ENCODE results near the gene PGR.
A peak's percentile ranks its signal among the peaks of the same experiment; 100 is the strongest.

The PGR gene

DNA sequence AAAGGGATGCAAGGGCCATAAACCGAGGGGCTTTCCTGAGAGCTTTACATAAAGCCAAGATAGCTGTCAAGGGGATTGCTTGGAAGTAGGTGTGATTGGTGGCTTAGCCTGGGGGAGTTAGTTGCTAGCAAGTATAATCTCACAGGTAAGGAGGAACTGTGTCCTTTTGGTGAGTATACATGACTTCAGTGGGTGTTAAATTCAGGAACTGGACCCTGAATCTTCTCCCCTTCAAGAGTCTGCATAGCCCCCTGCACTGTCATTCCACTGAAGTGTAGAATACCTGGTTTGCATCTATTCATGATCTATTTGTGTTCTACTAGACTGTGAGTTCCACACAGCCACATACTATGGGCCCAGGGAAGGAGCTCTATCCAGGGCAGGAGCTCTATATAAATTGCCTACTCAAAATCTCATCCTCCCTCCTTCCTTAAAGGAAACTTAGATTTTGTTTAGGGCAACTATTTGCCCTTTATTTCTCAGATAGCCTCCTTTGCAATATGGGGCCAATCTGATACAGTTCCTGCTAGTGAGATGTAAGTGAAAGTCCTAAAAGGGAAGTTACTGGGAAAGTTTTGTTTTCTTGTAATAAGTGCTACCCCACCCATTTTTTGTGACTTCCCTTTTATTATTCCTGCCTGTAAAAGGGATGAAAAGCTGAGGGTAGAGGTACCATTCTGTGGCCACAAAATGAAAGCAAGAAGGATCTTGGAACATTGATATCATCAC is 120.5 kb downstream of the PGR start:
- DNase-seq: peak in 1 of 2 donors; percentile 9

DNA sequence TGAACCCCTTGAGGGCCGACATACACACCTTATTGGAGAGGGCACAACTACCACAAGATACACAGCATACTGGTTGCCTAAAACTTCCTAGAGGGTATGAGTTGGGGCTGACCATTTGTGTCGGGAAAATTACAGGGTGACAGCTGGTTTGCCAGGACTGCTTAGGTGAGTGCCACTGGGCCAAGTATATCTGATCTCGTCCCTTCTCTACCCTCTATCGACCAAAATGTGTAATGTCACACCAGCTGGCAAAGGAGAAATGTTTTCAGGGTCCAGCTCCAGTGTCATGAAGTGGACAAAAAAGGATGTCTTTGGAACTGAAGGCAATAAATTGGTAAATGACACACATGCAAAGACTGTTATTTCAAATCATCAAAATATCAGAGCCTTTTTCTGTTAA is 126.1 kb downstream of the PGR start:
- no peak for DNase-seq

DNA sequence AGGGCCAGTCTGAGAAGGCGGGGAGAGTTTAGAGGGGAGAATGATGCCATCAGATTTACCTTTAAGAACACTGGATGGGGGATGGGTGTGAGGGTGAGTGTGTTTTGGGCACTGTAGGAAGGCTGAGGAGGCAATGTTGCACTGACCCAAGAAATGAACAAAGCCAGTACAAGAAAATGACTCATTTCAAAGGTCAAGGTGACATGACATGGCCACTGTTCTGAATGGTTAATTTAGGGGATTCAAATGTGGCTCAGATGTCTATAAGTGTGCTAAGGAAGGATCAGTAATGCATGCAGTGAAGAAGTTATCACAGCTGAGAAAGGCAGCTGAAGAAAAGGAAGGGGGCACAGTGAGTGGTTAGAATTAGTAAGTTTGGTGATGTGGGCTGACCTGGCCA is 129.9 kb downstream of the PGR start:
- DNase-seq: no peak

DNA sequence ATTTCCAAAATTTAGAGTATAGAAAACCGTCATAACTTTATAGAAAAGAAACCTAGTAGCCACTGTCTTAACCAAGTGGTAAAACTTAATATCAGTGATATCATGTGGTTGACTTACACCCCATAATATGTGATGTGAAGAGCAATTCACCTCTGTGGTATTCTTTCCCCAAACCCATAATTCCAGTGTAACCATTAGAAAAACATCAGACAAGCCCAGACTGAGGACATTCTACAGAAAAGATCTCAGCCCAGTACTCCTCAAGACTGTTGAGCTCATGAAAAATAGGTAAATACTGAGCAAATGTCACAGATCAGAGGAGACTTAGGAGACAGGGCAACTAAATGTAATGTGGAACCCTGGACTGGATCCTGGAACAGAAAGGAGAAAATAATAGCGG is 134.6 kb downstream of the PGR start:
- no peak for DNase-seq

DNA sequence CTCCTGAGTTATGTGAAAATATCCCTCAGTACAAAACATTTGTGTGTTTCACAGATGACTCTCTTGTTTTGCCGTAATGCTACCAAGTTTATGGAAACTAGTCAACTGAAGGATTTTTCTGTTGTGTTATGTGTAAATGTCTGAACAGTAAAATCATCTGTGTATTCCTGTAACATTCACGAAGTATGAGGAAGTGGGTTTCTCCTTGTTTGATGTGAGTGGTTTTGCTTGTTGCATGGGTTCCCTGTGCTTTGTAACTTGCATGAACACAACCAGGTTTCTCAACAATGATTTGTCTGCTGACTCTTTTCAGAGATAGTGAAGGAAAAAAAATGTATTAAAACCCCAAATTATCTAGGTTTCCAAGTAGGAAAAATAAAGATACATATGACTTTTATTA is 138.1 kb downstream of the PGR start:
- DNase-seq: no peak

DNA sequence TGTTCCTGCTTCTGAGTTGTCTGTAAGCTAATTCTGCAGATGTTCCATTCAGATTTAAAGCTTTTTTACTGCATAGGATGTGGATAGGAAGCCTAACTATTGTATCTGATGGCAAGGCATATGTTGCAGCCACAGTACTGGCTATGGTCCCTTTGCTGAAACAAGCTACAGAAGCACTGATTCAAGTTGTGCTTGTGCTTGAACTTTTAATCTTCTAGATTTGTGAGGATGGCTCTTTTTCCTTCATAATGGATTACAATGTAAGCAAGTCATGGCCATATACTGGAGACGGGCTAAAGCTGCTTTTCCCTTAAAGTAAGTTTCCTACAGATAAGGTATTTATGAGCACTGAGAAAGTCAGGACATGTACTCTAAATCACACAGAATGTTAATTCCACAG is 138.7 kb downstream of the PGR start:
- DNase-seq: no peak

DNA sequence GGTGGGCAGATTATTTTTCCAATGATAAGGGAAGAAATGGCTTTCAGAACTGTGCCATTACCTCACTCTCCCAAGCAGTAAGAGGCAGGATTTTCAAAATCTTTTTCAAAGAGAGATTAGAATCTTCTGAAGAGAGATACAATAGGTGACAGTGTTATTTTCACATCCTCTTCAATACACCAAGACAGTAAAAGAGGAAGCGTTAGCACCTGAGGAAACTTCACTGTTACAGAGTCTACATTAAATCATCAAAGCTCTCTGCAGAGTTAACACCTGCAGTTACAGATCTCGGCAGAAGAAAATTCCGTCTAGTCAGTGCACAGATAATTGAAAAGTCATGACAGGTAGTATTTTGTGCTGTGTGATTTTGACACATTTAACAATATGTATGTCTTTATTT is 144.9 kb downstream of the PGR start:
- no peak for DNase-seq

DNA sequence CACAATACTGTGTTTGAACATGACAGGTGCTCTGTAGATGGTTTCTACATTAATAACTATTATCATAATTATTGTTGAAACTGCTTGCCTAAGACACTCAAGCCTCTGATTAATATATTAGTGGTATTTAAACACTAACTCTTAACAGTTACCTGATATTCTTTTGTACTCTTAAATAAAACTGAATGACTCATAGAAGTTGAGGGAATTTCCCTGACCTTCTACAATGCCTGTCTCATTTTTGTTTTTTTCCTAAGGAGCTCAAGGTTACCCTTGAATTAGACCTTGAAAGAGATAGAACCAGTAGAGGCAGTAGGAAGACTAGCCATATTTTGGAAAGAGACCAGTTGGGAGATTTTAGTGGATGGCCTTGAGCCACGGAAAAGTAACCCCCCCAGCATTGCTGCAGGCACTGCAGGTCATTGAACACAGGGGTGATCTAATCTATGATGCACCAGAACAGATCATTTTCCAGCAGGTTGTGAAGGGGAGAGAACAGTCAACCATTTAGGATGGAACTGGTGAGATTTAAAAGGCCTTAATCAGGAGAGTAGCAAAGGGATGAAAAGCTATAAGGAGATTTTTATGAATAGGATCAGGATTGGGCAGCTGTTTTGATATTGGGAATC is 148.3 kb downstream of the PGR start:
- no peak for DNase-seq

DNA sequence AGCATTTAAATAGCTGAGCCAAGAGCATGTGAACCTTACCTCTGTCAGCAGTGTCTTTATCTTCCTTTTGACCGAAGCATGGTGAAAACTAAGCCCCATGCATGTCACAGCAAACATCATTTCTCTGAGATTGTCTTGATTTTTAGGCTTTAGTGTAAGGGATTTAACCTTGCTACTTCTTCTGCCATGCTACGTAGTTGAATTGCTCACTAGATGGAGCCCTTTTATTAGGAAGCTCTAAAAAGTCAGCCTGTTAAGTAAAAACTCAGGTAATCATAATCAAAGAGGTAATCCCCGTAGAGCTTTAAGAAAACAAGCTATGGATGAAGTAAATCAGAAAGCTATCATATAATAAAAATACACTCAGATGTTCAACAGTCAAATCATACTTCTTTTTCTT is 149.5 kb downstream of the PGR start:
- no peak for DNase-seq
